Daoy (cell line): ENCODE data around the gene AKAP10. TPM values are rescaled to one million over a fixed set of nuclear protein-coding genes. Genes with fewer than 3 reads are reported as not detected.
"Not testable (repeated sequence)": the region's sequence is repeated elsewhere in the genome, so short reads cannot be mapped to it uniquely, and the experiment has no call there.

Experiments
- DNase-seq: peaks from one replicate; pipeline ENCODE4 v3.0.0-alpha.2; 2015; ENCODE audit warnings: low read depth
- total RNA-seq: library from RNA; depleted of rRNA; stranded (reverse); fragments of >200 nt; shearing (Covaris generic); gene quantifications from 2 replicates; pipeline ENCODE4 v1.2.3, GENCODE V29; 2014; rRNA removed

Gene AKAP10
- 9.7 and 17.7 TPM in 2 replicates for total RNA-seq

- peak; percentile 90 for DNase-seq
Observed at GRCh38 chr17:19977293-19978208, at the start of gene AKAP10. Gene AKAP10 (minus strand): TSS chr17:19977828. CDS start chr17:19977679, 149 bp downstream.

- no peak for DNase-seq
Observed at GRCh38 chr17:20026960-20027359, 49.3 kb upstream of the AKAP10 start.

GRCh38 chr17:20022701-20023100 is 45.1 kb upstream of the AKAP10 start:
- DNase-seq, result no peak

GRCh38 chr17:20016475-20016992 is 38.9 kb upstream of the AKAP10 start:
- DNase-seq, result not testable (repeated sequence)

- DNase-seq, result no peak
Observed at GRCh38 chr17:20012017-20012536, 34.4 kb upstream of the AKAP10 start.

- DNase-seq, result no peak
Observed at GRCh38 chr17:20010936-20011335, 33.3 kb upstream of the AKAP10 start.

- DNase-seq, result peak; percentile 67
Observed at GRCh38 chr17:20010099-20010863, 32.7 kb upstream of the AKAP10 start.

GRCh38 chr17:20009302-20010098 is 31.9 kb upstream of the AKAP10 start, which contains the start of gene SPECC1:
Gene SPECC1 (plus strand): TSS chr17:20009359. CDS start chr17:20096652, 87,293 bp downstream.
- peak; percentile 92 for DNase-seq

GRCh38 chr17:20009052-20009301 is 31.3 kb upstream of the AKAP10 start:
- no peak for DNase-seq

- DNase-seq, result peak; percentile 57
Observed at GRCh38 chr17:20008242-20009051, 30.8 kb upstream of the AKAP10 start.

- DNase-seq, result no peak
Observed at GRCh38 chr17:19996502-19996901, 18.9 kb upstream of the AKAP10 start.

GRCh38 chr17:19996086-19996485 is 18.5 kb upstream of the AKAP10 start:
- DNase-seq, result no peak

GRCh38 chr17:19992803-19993713 is 15.4 kb upstream of the AKAP10 start:
- peak; percentile 86 for DNase-seq

- DNase-seq, result no peak
Observed at GRCh38 chr17:19991252-19991885, 13.7 kb upstream of the AKAP10 start.

GRCh38 chr17:19987897-19988296 is 10.3 kb upstream of the AKAP10 start:
- DNase-seq, result no peak

- DNase-seq, result no peak
Observed at GRCh38 chr17:19986941-19987861, 9.6 kb upstream of the AKAP10 start.

- no peak for DNase-seq
Observed at GRCh38 chr17:19979917-19980770, 2.5 kb upstream of the AKAP10 start.
